ENCODE measurements around the gene AKR7A2.

GRCh38 chr1:19337289-19337688 is 25.3 kb upstream of the AKR7A2 start:
- TF ChIP-seq CTCF (conservative IDR thresholded peaks at IDR 0.05; ENCODE audit: low read depth in 2 of 2) (no peak), POLR2AphosphoS5 (IDR thresholded peaks at IDR 0.05; ENCODE audit: low read depth) (no peak; the same call in 1 of the 2 replicates), NANOG (IDR thresholded peaks at IDR 0.05; ENCODE audit: borderline replicate concordance) (no peak), STAT1 (IDR thresholded peaks at IDR 0.05; ENCODE audit: unreplicated experiment) (no peak), ZNF114 (CRISPR knock-in tag; IDR thresholded peaks at IDR 0.05) (no peak), EZH2 (IDR thresholded peaks at IDR 0.05; ENCODE audit: low read depth, unreplicated experiment) (no peak), REST (IDR thresholded peaks at IDR 0.05; ENCODE audit: unreplicated experiment) (no peak)
